PFSK-1 (cell line): ENCODE results near the gene GIMAP1.

Source experiments
- FOXP2 ChIP-seq: optimal IDR thresholded peaks from 2 replicates; pipeline ENCODE3; 2011; ENCODE audit warnings: borderline replicate concordance, control low read depth, inconsistent platforms; ENCODE audit not compliant: insufficient read depth; ENCODE audit errors: extremely low read length, extremely low read depth
- POLR2AphosphoS5 ChIP-seq: IDR thresholded peaks from 2 replicates; pipeline ENCODE4 v1.6.1; 2012; ENCODE audit warnings: low read depth, mild to moderate bottlenecking, control low read depth, low read length, moderate library complexity
- REST ChIP-seq, 2 experiments: IDR thresholded peaks; 2 replicates each; pipeline versions ENCODE4 v1.6.1 to v1.8.0; 2011 to 2012; ENCODE audit warnings: low read depth in 2 of 2, low read length in 2 of 2, control low read depth in 1 of 2, inconsistent platforms in 1 of 2, mild to moderate bottlenecking in 1 of 2, moderate library complexity in 1 of 2; ENCODE audit not compliant: insufficient read depth in 1 of 2
- SIN3A ChIP-seq: IDR thresholded peaks from 2 replicates; pipeline ENCODE4 v1.6.1; 2012; ENCODE audit warnings: mild to moderate bottlenecking, low read length, moderate library complexity, borderline replicate concordance; ENCODE audit not compliant: insufficient read depth
- TAF1 ChIP-seq: IDR thresholded peaks from 2 replicates; pipeline ENCODE4 v1.6.1; 2012; ENCODE audit warnings: low read length, control low read depth, borderline replicate concordance; ENCODE audit not compliant: insufficient read depth

The GIMAP1 gene

GRCh38 chr7:150715738-150716137 is 675 bp upstream of the GIMAP1 start:
- TF ChIP-seq POLR2AphosphoS5 (no peak), REST (IDR thresholded peaks at IDR 0.05; ENCODE audit: insufficient read depth in 1 of 2, low read depth in 2 of 2, low read length in 2 of 2) (no peak), FOXP2 (no peak)

- TF ChIP-seq SIN3A (no peak), REST (IDR thresholded peaks at IDR 0.05; ENCODE audit: insufficient read depth in 1 of 2, low read depth in 2 of 2, low read length in 2 of 2) (no peak), POLR2AphosphoS5 (no peak), FOXP2 (no peak), TAF1 (no peak)
Measured at GRCh38 chr7:150716939-150717338, 526 bp downstream of the GIMAP1 start.

GRCh38 chr7:150717814-150718420 is 1.5 kb downstream of the GIMAP1 start:
- TF ChIP-seq SIN3A (no peak), POLR2AphosphoS5 (no peak), FOXP2 (no peak), TAF1 (no peak), REST (IDR thresholded peaks at IDR 0.05; ENCODE audit: insufficient read depth in 1 of 2, low read depth in 2 of 2, low read length in 2 of 2) (no peak)

- no peak for TF ChIP-seq POLR2AphosphoS5
- TF ChIP-seq SIN3A: no peak
- no peak for TF ChIP-seq FOXP2
Measured at GRCh38 chr7:150719436-150719835, 3.0 kb downstream of the GIMAP1 start.

- no peak for TF ChIP-seq REST (IDR thresholded peaks at IDR 0.05; ENCODE audit: insufficient read depth in 1 of 2, low read depth in 2 of 2, low read length in 2 of 2)
- TF ChIP-seq TAF1: no peak
- no peak for TF ChIP-seq POLR2AphosphoS5
- TF ChIP-seq FOXP2: no peak
- no peak for TF ChIP-seq SIN3A
Measured at GRCh38 chr7:150719960-150720891, 3.8 kb downstream of the GIMAP1 start.
